ENCODE measurements around the gene SH3GLB2.
"Not testable (repeated sequence)": the region's sequence is repeated elsewhere in the genome, so short reads cannot be mapped to it uniquely, and the experiment has no call there.

The SH3GLB2 gene

GRCh38 chr9:129014124-129014523 is 14.0 kb downstream of the SH3GLB2 start:
- no peak for DNase-seq

- DNase-seq: no peak
Observed at GRCh38 chr9:129013674-129014073, 14.5 kb downstream of the SH3GLB2 start.

DNA sequence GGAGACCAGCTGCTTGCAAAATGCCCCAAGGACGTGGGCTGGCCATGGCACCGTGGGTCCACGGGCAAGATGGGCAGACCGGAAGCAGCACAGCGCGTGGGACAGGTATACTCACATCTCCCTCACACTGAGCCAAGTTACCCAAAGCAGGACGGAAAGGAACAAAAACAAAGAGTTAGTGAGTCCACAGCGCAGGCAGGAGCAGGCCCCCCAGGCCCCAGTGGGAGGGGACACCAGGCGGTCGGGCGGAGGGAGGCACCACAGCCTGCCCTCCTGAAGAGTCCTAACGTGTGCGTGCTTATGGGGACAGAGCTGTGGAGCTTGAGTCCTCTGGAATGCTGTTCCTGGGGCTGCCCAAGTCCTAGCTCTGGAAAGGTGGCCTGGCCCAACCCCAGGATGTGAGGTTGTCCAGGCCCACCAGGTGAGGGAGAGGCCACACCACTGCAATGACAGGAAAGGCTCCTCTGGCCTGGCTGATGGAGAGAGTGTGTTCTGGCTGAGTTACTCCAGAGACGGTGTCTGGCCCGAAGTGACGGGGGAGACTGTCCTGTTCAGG is 15.2 kb downstream of the SH3GLB2 start:
- no peak for DNase-seq

DNA sequence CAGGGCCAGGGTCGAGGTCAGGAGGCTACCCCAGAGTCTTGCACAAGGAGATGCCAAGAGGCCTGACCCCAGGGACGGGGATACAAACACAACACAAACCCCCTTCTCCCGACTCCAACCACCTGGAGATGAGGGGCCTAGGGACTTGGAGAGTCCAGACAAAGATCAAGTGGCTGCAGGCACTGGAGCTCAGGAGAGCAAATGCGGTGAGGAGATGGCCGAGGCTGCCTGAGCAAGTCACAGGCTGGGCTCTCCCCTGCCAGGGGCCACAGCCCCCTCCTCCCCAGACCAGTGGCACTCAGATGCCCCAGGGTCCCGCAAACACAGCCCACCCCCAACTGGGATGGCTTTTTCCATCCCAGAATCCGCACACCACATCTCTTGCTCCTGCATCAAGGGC is 15.8 kb downstream of the SH3GLB2 start:
- no peak for DNase-seq

GRCh38 chr9:129011761-129012181 is 16.4 kb downstream of the SH3GLB2 start:
- DNase-seq: no peak

DNA sequence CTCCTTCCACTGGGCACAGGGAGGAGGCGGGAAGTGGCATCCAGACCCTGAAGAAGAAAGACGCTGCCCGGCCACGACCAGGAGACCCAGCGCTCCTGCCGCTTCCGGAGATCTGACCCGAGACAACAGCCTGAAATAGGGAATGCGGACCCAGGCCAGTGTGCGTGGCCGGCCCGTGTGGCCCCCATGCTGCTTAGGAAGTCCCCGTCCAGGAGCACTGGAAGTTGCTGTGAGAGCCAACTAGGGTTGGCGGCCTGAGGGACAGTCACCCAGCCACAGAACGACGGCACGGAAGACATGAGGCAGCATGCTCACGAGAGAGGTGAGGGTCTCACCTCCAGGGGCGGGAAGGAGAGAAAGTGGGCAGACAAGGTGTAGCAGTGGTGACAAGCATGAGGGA is 17.0 kb downstream of the SH3GLB2 start:
- no peak for DNase-seq

DNA sequence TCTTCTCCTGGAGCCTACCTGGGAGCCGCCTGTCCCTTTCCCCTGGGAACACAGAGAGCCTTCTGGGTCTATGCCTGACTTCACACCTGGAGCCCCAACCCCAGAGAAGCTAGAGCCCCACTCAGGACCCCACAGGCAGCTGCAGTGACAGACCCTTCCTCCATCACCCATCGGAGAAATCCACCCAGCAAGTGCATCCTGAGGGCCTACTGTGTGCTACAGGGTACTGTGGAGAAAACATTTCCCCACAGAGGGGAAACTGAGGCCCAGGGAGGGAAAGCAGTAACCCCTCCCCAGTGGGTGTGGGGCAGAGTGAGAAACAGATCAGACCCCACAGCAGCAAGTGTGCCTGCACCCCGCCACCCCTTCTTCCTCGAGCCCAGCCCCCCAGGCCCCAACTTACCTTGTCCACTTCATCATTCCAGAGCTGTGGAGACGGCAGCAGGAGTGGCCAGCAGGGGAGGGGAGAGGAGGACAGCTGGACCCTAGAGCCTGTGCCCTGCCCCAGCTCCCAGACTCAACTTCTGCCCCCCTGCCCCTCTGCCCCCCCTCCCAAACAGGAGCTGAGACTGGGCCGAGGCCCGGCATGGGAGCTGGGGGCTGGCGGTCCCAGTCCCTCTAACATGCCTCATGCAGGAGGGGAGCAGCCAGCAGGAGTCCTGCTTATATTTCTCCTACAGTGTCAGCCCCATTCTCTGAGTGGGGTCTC is 17.7 kb downstream of the SH3GLB2 start:
- no peak for DNase-seq

DNA sequence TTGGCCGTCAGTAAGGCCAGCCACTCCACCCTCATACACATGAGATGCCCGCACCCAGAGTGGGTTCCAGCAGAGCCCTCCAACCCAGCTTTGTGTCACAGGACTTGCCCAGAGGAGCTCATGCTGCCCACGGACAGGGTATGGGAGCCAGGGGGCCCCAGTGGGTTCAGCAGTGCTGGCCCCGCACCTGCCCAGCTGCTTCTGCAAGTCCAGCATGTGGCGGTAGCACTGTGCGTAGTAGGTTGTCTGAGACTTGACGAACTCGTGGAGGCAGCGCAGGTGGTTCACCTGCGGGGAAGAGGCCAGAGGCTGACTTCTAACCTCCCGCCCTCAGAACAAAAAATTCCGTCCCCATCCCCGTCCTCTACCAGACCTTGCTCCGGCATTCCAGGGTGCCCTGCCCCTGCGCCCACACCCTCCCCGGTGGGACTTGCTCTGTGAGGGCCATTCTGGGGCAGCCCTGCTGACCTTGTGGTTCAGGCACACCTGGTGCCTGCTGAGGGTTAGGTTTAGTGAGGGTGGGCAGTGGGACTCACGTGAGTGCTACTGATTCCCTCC is 18.5 kb downstream of the SH3GLB2 start:
- no peak for DNase-seq

DNA sequence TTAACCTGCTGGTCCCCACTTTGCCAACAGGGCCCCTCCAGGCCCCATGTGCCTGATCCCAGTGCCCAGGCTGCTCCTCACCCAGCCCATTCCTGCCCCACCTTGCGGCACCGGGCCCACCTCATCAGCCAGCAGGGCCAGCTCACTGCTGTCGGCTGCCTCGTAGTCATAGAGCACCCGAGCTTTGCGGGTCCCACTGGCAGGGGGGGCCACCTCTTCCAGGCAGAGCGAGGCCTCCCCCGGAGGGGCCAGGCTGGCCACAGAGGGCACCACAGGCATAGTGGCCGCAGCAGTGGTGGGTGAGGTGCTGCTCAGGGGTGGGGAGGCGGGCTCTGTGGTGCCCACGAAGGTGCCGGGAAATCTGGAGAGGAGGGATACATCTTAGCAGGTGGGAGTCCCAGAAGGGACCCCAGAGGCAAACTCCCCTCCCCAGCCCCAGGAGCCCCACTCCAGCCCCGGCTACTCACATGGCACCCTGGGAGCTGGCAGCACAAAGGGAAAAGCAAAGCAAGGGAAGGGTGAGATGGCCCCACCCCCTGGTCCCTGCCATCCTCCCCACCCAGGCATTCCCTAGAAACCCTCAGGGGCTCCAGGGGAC is 19.0 kb downstream of the SH3GLB2 start:
- no peak for DNase-seq

DNA sequence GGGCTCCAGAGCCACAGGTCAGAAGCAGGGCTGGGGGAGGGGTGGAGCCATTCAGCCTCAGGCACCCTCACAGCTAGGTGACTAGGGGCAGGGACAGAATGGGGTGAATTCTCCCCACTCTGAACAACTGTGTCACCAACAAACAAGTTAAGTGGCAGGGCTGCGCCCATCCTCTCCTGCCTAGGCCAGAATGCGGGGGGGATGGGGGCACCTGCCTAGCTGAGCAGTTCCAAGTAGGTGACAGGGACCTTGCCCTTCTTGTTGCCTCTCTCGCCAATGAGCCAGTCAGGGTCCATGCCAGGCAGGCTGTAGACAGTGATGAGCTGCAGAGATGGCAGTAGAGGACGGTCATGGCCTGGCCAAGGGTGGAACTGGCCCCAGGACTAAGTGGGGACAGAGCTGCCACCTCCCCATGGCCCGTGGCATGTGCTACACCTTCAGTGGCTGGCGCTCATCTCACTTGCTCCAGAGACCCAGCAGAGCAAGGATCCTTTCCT is 19.6 kb downstream of the SH3GLB2 start:
- no peak for DNase-seq

DNA sequence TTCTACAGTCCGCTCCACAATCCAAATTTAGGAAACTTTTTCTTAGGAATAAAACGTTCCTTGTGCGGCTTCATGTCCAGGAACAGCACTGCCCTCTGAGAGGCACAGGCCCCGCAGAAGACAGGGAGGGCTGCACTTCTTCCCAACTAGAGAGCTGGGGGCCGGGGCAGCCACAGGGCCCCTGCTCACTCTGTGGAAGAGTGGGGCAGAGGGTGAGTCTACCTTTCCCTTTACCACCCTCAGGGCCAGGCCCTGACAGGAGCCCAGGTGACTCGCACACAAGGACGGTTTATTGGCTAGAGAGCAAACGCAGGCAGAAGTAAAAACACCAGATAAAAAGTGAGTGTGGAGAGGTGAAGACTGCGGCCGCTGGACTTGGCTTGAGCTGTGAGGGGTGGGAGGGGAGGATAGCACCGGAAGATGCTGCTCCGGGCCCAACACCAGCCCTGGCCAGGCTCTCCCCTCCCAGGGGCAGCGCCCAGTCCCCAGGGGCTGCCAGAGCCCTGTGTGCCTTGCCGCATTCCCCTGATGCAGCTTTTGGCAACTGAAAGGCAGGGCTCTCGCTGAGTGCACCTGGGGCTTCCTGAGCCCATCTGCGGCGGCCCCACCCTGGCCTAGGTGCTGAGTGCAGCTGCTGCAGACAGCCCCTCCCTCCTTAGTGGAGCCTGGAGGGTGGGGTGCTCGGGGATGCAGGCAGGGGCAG is 20.2 kb downstream of the SH3GLB2 start:
- no peak for DNase-seq

DNA sequence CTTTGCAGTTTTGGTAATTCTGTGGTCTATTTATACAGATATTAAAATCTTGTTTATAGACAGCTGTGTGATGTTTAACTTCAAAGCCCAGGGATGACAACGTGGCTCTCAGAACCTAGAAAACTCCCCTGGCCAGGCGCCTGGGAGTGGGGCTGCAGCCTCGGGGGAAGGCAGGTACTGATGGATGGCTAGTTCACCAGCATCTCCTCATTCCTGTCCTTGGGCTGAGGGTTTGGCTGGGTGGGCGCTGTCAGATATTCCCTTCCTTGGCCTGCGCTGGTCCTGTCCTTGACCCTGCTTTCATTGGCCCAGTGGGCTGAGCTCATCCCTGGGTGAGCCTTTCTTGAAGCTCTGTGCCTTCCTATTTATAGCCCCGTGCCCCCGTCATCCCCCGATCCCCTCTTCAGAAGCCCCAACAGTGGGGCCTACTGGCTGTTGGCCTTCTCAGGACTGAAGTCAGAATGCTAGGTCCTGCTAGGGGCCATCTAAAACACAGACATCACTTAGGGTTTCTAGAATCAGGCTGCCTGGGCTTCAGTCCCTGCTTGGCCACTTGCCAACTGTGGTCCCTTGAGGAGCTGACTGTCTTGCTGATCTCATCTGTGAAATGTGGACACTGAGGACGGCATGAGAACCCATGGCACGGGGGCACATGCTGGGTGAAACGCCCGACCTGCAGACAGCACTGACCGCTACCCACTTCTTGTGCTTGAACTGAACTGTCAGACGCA is 20.9 kb downstream of the SH3GLB2 start:
- no peak for DNase-seq

DNA sequence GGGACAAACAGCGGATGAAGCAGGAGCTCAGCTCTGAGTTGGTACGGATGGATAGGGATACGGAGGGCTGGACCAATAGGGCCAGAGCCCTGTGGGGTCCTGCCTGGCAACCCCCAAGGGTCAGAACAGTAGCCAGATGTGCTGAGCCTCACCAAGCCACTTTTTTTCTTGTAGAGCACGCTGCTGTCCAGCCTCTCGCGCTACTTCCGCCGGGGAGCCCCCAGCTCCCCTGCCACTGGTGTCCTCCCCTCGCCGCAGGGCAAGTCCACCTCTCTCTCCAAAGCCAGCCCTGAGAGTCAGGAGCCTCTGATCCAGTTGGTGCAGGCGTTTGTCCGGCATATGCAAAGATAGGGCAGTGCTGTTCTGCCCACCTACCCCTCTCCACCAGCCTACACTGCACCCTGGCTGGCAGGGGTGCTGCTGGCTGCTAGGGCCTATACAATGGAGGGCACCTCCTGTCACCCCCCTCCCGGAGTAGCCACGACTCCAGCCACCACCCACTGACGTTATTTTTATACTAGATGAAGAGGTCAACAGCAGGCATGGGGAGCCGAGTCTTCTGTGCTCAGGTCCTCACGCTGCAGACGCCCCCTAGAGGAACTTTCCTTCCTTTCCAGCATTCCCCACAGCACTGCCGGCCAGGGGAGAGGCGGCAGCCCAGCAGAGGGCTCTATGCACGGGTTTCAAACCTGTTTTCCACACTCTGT is 21.6 kb downstream of the SH3GLB2 start:
- peak; percentile 26 for DNase-seq

GRCh38 chr9:129005336-129005997 is 22.7 kb downstream of the SH3GLB2 start:
- DNase-seq: no peak

- not testable (repeated sequence) for DNase-seq
Observed at GRCh38 chr9:129004173-129004572, 24.0 kb downstream of the SH3GLB2 start.

DNA sequence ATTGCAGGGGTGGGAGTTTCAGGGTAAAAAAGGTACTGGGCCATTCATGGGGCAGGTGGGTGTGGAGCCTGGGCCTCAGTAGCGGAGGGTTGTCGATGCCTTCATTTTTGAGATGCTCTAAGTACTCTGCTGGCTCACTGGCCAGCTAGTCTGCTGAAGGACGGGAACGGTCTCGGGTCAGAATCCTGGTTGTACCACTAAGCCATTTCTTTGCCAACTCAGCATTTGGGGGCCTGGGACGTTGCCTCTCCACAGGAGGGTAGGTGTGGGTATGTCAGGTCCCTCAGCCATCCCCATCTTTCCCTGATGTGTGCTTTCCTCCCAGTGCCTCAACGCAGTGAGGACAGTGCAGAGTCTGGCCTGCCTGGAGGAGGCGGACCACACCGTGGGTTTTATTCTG is 25.1 kb downstream of the SH3GLB2 start:
- DNase-seq: no peak

DNA sequence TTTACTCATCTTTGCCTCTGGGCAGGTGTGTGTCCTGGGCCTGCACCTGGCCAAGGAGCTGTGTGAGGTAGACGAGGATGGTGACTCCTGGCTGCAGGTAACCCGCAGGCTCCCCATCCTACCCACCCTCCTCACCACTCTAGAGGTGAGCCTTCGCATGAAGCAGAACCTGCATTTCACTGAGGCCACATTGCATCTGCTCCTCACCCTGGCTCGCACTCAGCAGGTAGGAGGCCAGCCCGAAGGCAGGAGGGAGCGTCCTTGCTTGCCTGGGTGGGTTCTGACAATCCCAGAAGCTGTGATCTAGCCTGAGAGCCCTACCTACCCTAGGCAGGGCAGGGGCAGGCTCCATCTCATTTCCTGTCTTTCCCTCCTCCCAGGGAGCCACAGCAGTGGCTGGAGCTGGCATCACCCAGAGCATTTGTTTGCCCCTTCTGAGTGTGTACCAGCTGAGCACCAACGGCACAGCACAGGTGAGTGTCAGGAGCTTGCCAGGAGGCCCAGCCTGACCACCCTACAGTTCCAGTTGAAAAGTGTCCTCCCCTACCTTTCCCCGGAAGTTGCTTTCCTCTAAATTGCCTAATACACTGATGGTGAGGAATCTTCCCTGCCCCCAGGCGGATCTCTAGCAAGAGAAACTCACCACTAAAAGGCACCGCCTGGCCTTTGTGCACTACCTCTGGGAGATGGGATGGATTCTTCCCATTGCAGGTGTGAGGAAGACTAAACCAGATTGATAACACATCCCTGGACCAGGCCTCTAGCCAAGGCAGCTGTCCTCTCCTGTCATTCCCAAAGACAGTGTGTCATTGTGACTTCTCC is 26.4 kb downstream of the SH3GLB2 start:
- no peak for DNase-seq

DNA sequence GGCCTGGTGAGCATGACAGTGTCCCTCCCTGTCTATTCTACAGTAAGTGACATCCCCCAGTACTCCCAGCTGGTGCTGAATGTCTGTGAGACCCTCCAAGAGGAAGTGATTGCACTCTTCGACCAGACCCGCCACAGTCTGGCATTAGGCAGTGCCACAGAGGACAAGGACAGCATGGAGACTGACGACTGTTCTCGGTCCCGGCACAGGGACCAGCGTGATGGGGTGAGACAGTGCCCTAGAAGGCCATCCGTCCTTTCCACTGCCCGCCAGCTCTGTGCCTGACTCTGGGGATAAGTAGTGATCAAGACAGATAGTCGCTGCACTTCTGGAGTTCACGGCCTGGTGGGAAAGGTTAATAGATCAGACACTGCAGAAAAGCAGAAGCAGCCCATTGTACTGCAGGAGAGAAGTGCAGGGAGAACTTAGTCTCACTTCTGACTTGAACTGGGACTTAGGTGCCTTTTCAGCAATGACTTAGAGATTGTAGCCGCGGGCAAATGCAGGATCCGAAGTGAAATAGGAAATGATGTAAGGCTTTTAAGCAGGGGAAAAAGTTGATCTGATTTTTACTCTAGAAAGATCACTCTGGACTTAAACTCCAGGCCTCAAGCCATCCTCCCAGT is 28.4 kb downstream of the SH3GLB2 start:
- DNase-seq: no peak

GRCh38 chr9:128998462-128998861 is 29.7 kb downstream of the SH3GLB2 start:
- DNase-seq: no peak

GRCh38 chr9:128995791-128996190 is 32.3 kb downstream of the SH3GLB2 start:
- DNase-seq: peak; percentile 37

All from NCI-H774 (cell line).